ENCODE results near the gene SMLR1.

The SMLR1 gene

DNA sequence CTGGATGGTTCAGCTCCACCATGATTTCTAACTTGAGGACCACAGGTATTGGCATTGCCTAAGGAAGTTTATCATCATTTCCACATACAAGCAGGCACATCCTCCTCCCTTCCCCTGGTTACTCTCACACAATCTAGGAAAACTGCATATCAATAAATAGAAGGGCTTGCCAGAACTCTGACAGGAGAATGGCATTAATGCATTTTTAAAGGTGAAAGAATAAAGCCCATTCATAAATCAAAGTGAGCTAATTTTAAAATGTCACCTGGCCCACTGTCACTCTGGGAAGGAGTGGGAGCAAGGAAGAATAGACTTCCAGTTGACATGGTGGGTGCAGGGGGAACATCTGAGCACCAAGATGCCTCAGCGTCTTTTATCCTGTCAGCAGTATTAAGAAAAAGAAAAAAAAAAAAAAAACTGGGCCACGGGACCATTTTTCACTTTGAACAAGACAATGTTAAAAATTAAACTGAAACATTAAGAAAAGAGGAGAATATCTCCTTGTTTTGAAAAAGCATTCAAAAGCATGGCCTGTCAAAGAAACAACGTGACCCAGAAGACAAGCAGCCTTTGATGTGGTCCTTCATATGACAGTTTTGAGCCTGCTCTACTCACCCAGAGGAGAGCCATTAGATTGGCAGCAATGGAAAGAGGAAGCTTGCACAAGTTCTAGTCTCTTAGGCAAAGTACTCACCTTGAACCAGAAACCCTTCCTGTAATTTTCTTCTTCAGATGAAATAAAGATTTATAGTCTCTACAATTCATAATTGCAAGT is 39.3 kb upstream of the SMLR1 start:
- H3K9me3 ChIP-seq (ENCODE audit: insufficient read depth, low read depth, low read length), result no peaks in the 10 kb centered on the region
- no peaks in the 10 kb centered on the region for H4K20me1 ChIP-seq (ENCODE audit: insufficient read depth, low read length, poor library complexity, severe bottlenecking)
- H3K4me2 ChIP-seq (ENCODE audit: low read depth, low read length, poor library complexity, severe bottlenecking), result no peak overlapping the region
- no peaks in the 10 kb centered on the region for H3F3A ChIP-seq (ENCODE audit: low read depth)
- TF ChIP-seq, protein P1, sequence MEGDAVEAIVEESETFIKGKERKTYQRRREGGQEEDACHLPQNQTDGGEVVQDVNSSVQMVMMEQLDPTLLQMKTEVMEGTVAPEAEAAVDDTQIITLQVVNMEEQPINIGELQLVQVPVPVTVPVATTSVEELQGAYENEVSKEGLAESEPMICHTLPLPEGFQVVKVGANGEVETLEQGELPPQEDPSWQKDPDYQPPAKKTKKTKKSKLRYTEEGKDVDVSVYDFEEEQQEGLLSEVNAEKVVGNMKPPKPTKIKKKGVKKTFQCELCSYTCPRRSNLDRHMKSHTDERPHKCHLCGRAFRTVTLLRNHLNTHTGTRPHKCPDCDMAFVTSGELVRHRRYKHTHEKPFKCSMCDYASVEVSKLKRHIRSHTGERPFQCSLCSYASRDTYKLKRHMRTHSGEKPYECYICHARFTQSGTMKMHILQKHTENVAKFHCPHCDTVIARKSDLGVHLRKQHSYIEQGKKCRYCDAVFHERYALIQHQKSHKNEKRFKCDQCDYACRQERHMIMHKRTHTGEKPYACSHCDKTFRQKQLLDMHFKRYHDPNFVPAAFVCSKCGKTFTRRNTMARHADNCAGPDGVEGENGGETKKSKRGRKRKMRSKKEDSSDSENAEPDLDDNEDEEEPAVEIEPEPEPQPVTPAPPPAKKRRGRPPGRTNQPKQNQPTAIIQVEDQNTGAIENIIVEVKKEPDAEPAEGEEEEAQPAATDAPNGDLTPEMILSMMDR (conservative IDR thresholded peaks at IDR 0.05; ENCODE audit: low read length), result no peak
- no peak for TF ChIP-seq EZH2phosphoT487 (IDR thresholded peaks at IDR 0.05; ENCODE audit: borderline replicate concordance)
- H2AFZ ChIP-seq (ENCODE audit: low read length), result no peak overlapping the region
- H3K4me1 ChIP-seq (ENCODE audit: insufficient read depth, low read length, poor library complexity, severe bottlenecking), result no peaks in the 10 kb centered on the region
- no peaks in the 10 kb centered on the region for H3K27me3 ChIP-seq (ENCODE audit: insufficient read depth, low read length, poor library complexity, severe bottlenecking)
- no peaks in the 10 kb centered on the region for H3K79me2 ChIP-seq (ENCODE audit: insufficient read depth, low read length)
- no peak overlapping the region for H3K4me3 ChIP-seq (ENCODE audit: low read length, poor library complexity, severe bottlenecking)
- H3K9me2 ChIP-seq (replicated peaks; ENCODE audit: low read depth, low read length), result no peaks in the 10 kb centered on the region
- no peaks in the 10 kb centered on the region for H3K36me3 ChIP-seq (ENCODE audit: insufficient read depth, low read length)
- no peak overlapping the region for H3K9ac ChIP-seq (ENCODE audit: low read depth, low read length, poor library complexity, severe bottlenecking)

- no peaks in the 10 kb centered on the region for H3K4me1 ChIP-seq (ENCODE audit: insufficient read depth, low read length, poor library complexity, severe bottlenecking)
- no peaks in the 10 kb centered on the region for H3F3A ChIP-seq (ENCODE audit: low read depth)
- H2AFZ ChIP-seq (ENCODE audit: low read length), result no peak overlapping the region
- no peaks in the 10 kb centered on the region for H3K9me2 ChIP-seq (replicated peaks; ENCODE audit: low read depth, low read length)
- no peaks in the 10 kb centered on the region for H3K36me3 ChIP-seq (ENCODE audit: insufficient read depth, low read length)
- no peak overlapping the region for H3K4me3 ChIP-seq (ENCODE audit: low read length, poor library complexity, severe bottlenecking)
- H4K20me1 ChIP-seq (ENCODE audit: insufficient read depth, low read length, poor library complexity, severe bottlenecking), result no peaks in the 10 kb centered on the region
- H3K4me2 ChIP-seq (ENCODE audit: low read depth, low read length, poor library complexity, severe bottlenecking), result no peak overlapping the region
- TF ChIP-seq EZH2phosphoT487 (IDR thresholded peaks at IDR 0.05; ENCODE audit: borderline replicate concordance), result no peak
- TF ChIP-seq, protein P1 (conservative IDR thresholded peaks at IDR 0.05; ENCODE audit: low read length), result peak; percentile 38
- no peaks in the 10 kb centered on the region for H3K79me2 ChIP-seq (ENCODE audit: insufficient read depth, low read length)
- no peaks in the 10 kb centered on the region for H3K27me3 ChIP-seq (ENCODE audit: insufficient read depth, low read length, poor library complexity, severe bottlenecking)
- H3K9me3 ChIP-seq (ENCODE audit: insufficient read depth, low read depth, low read length), result no peaks in the 10 kb centered on the region
- no peak overlapping the region for H3K9ac ChIP-seq (ENCODE audit: low read depth, low read length, poor library complexity, severe bottlenecking)
Measured at GRCh38 chr6:130788954-130789353, 38.3 kb upstream of the SMLR1 start.

DNA sequence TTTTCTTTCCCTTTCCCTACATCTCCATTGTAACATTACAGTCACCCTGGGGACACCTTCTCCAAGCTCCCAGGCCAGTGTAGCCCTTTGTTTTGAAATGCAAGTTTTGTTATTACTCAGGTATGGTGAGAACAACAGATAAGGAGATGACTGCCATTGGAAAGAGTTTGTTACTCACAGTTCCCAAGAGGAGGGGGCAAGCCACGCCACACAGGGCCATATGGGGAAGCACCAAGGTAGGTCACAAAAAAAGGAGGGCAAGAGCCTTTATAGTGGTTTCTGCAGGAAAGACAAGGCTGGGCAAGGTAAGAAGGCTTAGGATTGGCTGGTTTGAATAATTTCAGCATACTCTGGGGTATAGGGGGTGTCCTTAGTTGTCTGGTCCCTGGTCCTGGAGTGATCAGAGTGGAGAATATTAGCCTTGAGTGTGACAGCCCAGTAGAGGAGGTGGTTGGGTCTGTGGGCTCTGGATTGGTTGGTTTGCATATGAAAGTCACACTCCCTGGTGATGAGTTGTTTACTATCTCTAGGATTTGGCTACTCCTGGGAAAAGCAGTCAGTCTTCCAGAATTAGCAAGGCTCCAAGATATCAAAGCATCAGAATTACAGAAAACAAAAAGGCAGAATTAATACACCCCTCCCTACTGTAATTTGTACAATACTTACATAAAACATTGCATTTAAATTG is 33.1 kb upstream of the SMLR1 start:
- no peaks in the 10 kb centered on the region for H3K4me1 ChIP-seq (ENCODE audit: insufficient read depth, low read length, poor library complexity, severe bottlenecking)
- H3K9me3 ChIP-seq (ENCODE audit: insufficient read depth, low read depth, low read length), result no peaks in the 10 kb centered on the region
- no peak overlapping the region for H2AFZ ChIP-seq (ENCODE audit: low read length)
- H3K9ac ChIP-seq (ENCODE audit: low read depth, low read length, poor library complexity, severe bottlenecking), result no peak overlapping the region
- no peaks in the 10 kb centered on the region for H3F3A ChIP-seq (ENCODE audit: low read depth)
- H3K36me3 ChIP-seq (ENCODE audit: insufficient read depth, low read length), result no peaks in the 10 kb centered on the region
- H3K4me2 ChIP-seq (ENCODE audit: low read depth, low read length, poor library complexity, severe bottlenecking), result no peak overlapping the region
- TF ChIP-seq EZH2phosphoT487 (IDR thresholded peaks at IDR 0.05; ENCODE audit: borderline replicate concordance), result no peak
- TF ChIP-seq, protein P1 (conservative IDR thresholded peaks at IDR 0.05; ENCODE audit: low read length), result no peak
- no peak overlapping the region for H3K4me3 ChIP-seq (ENCODE audit: low read length, poor library complexity, severe bottlenecking)
- no peaks in the 10 kb centered on the region for H3K79me2 ChIP-seq (ENCODE audit: insufficient read depth, low read length)
- no peaks in the 10 kb centered on the region for H3K27me3 ChIP-seq (ENCODE audit: insufficient read depth, low read length, poor library complexity, severe bottlenecking)
- H4K20me1 ChIP-seq (ENCODE audit: insufficient read depth, low read length, poor library complexity, severe bottlenecking), result no peaks in the 10 kb centered on the region
- H3K9me2 ChIP-seq (replicated peaks; ENCODE audit: low read depth, low read length), result no peaks in the 10 kb centered on the region
